A549 treated with Mapracorat at 1 μM for 4 hours (cell line): Measurements from ENCODE around the gene ROS1. TPM values are rescaled to one million over a fixed set of nuclear protein-coding genes. Genes with fewer than 3 reads are reported as not detected.

ENCODE experiments used
- total RNA-seq: library from RNA; stranded (reverse); fragments of 200-300 nt; extraction: Qiagen RNA extraction; gene quantifications from 5 replicates; pipeline ENCODE4 v1.2.3, GENCODE V29; 2022

Gene ROS1
- 0.13 to 0.34 TPM (median 0.20 TPM) in 5 replicates for total RNA-seq

GRCh38 chr6:117425431-117426153, at the start of gene ROS1:
ROS1 (minus strand) TSS chr6:117425942; CDS start chr6:117425656, 286 bp downstream.

GRCh38 chr6:117265410-117266256, 160.1 kb downstream of the ROS1 start, which contains the start of gene VGLL2:
VGLL2 (plus strand) TSS chr6:117265558; CDS start chr6:117265764, 206 bp downstream.

Other genes with a start within 250 kb of the ROS1 start
- gene VGLL2, start 160.4 kb downstream of the ROS1 start, total RNA-seq, result not detected in 5 replicates
- 24.7 to 29.2 TPM (median 25.6 TPM) in 5 replicates for gene DCBLD1, start 56.7 kb upstream of the ROS1 start, total RNA-seq
- gene GOPC, start 176.6 kb upstream of the ROS1 start, total RNA-seq, result 13.9 to 17.7 TPM (median 15.8 TPM) in 5 replicates
- gene NUS1, start 249.5 kb upstream of the ROS1 start, total RNA-seq, result 24.2 to 27.2 TPM (median 25.7 TPM) in 5 replicates